K562 (cell line): ENCODE data around the gene PDE1A. TPM values are rescaled to one million over a fixed set of nuclear protein-coding genes. Genes with fewer than 3 reads are reported as not detected.

Experiments
- ATAC-seq: fragments of 200-7000 bp; cut with Tn5 transposase; 3 replicates; pipeline ENCODE4 v1.9.1; 2020; ENCODE audit warnings: moderate library complexity
- BruUV-seq: library from RNA; stranded (reverse); fragments of 400-500 nt; replicated peaks from 2 replicates; lab custom pipeline; 2021; lab: Mats Ljungman, UMichigan
- CTCF ChIA-PET: fragments of 300-600 bp; formaldehyde crosslinking; extraction: SDS; loops from one replicate; lab custom pipeline; 2021; ENCODE audit warnings: low intra/inter-chr PET ratio; lab: Yijun Ruan, JAX
- POLR2A ChIA-PET: fragments of 300-600, 350-650 bp; sonication (Branson Sonifier 250); formaldehyde crosslinking; extraction: SDS; loops from one replicate; lab custom pipeline; 2021; ENCODE audit warnings: antibody characterized with exemption, inconsistent platforms; lab: Yijun Ruan, JAX
- DNase-seq, 4 experiments: peaks; one replicate each; pipeline versions ENCODE4 v3.0.0 to v3.0.0-alpha.2; 2011 to 2018; ENCODE audit warnings: low spot score in 3 of 4, mixed read lengths in 3 of 4; ENCODE audit errors: extremely low read depth in 1 of 4
- FAIRE-seq: peaks from 2 replicates; lab custom pipeline; 2011; peaks lifted over from hg19 to GRCh38; lab: Jason Lieb, UNC
- H2AFZ ChIP-seq: 2 replicates; pipeline ENCODE4 v1.6.0; 2011; ENCODE audit warnings: low read depth, low read length, control low read depth, inconsistent platforms
- H3K27ac ChIP-seq: fragments of 200-600 bp; 3 replicates; pipeline ENCODE4 v1.8.0; 2011; ENCODE audit warnings: low read depth, mild to moderate bottlenecking, control low read depth, inconsistent platforms, low read length, moderate library complexity, mixed read lengths; ENCODE audit errors: extremely low read depth
- H3K27me3 ChIP-seq, 2 experiments: fragments of 300-600 bp in 1 of 2; 2 replicates in 1 of 2; 3 replicates in 1 of 2; pipeline versions ENCODE4 v1.6.0 to v1.8.0; 2011; ENCODE audit warnings: inconsistent platforms in 2 of 2, low read length in 2 of 2, mild to moderate bottlenecking in 1 of 2, mixed read lengths in 1 of 2, moderate library complexity in 1 of 2; ENCODE audit not compliant: control insufficient read depth in 2 of 2, insufficient read depth in 2 of 2
- H3K36me3 ChIP-seq: fragments of 300-600 bp; 3 replicates; pipeline ENCODE4 v1.8.0; 2011; ENCODE audit warnings: mild to moderate bottlenecking, low read length, inconsistent platforms; ENCODE audit not compliant: control insufficient read depth, insufficient read depth
- H3K4me1 ChIP-seq, 2 experiments: fragments of 200-600 bp in 1 of 2; replicated peaks in 1 of 2; 2 replicates in 1 of 2; 3 replicates in 1 of 2; pipeline versions ENCODE4 v1.5.1 to v1.8.0; 2011; ENCODE audit warnings: inconsistent platforms in 2 of 2, low read length in 2 of 2, mild to moderate bottlenecking in 1 of 2, mixed read lengths in 1 of 2, moderate library complexity in 1 of 2; ENCODE audit not compliant: control insufficient read depth in 2 of 2, insufficient read depth in 2 of 2
- H3K4me2 ChIP-seq: 2 replicates; pipeline ENCODE4 v1.6.1; 2011; ENCODE audit warnings: low read length, control low read depth, inconsistent platforms, mixed read lengths; ENCODE audit not compliant: insufficient read depth
- H3K4me3 ChIP-seq: fragments of 200-600 bp; sonication (generic), shearing (Covaris generic); 2 replicates; pipeline ENCODE4 v1.5.1; 2016; ENCODE audit warnings: control low read depth, inconsistent platforms
- H3K79me2 ChIP-seq: fragments of 200-600 bp; 3 replicates; pipeline ENCODE4 v1.8.0; 2011; ENCODE audit warnings: low read length, inconsistent platforms; ENCODE audit not compliant: control insufficient read depth, insufficient read depth
- H3K9ac ChIP-seq, 2 experiments: 2 replicates each; pipeline versions ENCODE4 v1.6.0 to v1.6.1; 2011; ENCODE audit warnings: low read depth in 2 of 2, low read length in 2 of 2, control low read depth in 1 of 2, inconsistent platforms in 1 of 2, mild to moderate bottlenecking in 1 of 2, mixed read lengths in 1 of 2; ENCODE audit not compliant: insufficient read depth in 1 of 2
- H3K9me1 ChIP-seq: one replicate; pipeline ENCODE4 v1.6.0; 2011; ENCODE audit warnings: inconsistent platforms, mild to moderate bottlenecking, low read length, moderate library complexity; ENCODE audit not compliant: control insufficient read depth, insufficient read depth
- H3K9me3 ChIP-seq: replicated peaks from 2 replicates; pipeline ENCODE4 v1.5.1; 2011; ENCODE audit warnings: low read depth, low read length, inconsistent platforms; ENCODE audit not compliant: control insufficient read depth, insufficient read depth
- H4K20me1 ChIP-seq: replicated peaks from 2 replicates; pipeline ENCODE4 v1.6.1; 2011; ENCODE audit warnings: low read length, inconsistent platforms, mixed read lengths; ENCODE audit not compliant: control insufficient read depth, insufficient read depth
- EP300 ChIP-seq: IDR thresholded peaks from 2 replicates; pipeline ENCODE4 v1.6.1; 2012; ENCODE audit warnings: low read length, improper control_type of control experiment
- JUNB ChIP-seq: fragments of 450-650 bp; formaldehyde crosslinking; conservative IDR thresholded peaks from 2 replicates; pipeline ENCODE4 v1.4.0; 2020; ENCODE audit warnings: mild to moderate bottlenecking
- YY1 ChIP-seq, 3 experiments: IDR thresholded peaks; 2 replicates each; pipeline ENCODE4 v1.6.1; 2011; ENCODE audit warnings: low read length in 2 of 3, mild to moderate bottlenecking in 2 of 3, moderate library complexity in 2 of 3, borderline replicate concordance in 1 of 3, control low read depth in 1 of 3, low read depth in 1 of 3; ENCODE audit not compliant: insufficient read depth in 3 of 3, insufficient replicate concordance in 2 of 3, control insufficient read depth in 1 of 3, insufficient read length in 1 of 3; ENCODE audit errors: extremely low read depth in 1 of 3
- ZKSCAN1 ChIP-seq: fragments of 150-350 bp; IDR thresholded peaks from 2 replicates; pipeline ENCODE4 v1.6.1; 2016; ENCODE audit warnings: low read depth, low read length
- ZNF263 ChIP-seq: sonication (generic); formaldehyde crosslinking; IDR thresholded peaks from 2 replicates; pipeline ENCODE4 v1.8.0; 2022; ENCODE audit warnings: mild to moderate bottlenecking, missing genetic modification reagents, borderline replicate concordance
- ZNF764 ChIP-seq: fragments of 250-450 bp; sonication (Bioruptor Pico); IDR thresholded peaks from 2 replicates; pipeline ENCODE4 v1.4.0; 2020; ENCODE audit warnings: low read depth, mild to moderate bottlenecking, moderate library complexity
- WGBS: fragments of 100-300 bp; shearing (Covaris generic); methylation state at CpG from one replicate; pipeline ENCODE4 v1.1.6; 2016; ENCODE audit warnings: low coverage, mixed read lengths; ENCODE audit not compliant: insufficient coverage; ENCODE audit errors: missing lambda C conversion rate; 5-methylcytosine and 5-hydroxymethylcytosine counted together
- in situ Hi-C: fragments of 300-500 bp; cut with MboI; formaldehyde crosslinking; loops from 4 replicates; pipeline ENCODE4 v1.15.0; 2018; ENCODE audit warnings: inconsistent platforms, mixed read lengths
- intact Hi-C: fragments of 100-400 bp; cut with micrococcal nuclease; formaldehyde crosslinking; loops from 2 replicates; pipeline ENCODE4 v1.14.2; 2022
- polyA plus RNA-seq, 8 experiments: library from polyadenylated mRNA; depleted of rRNA in 4 of 8; stranded (reverse) in 5 of 8; unstranded in 3 of 8; fragments of >200 nt; fragmentation: Nextera tagmentation in 2 of 8; fragmentation: Illumina TruSeq in 1 of 8; extraction: Ambion mirVana in 2 of 8; extraction: Trizol in 1 of 8; gene quantifications; 2 replicates each; pipeline versions ENCODE4 v1.2.1 to v1.2.3, GENCODE V29; 2011 to 2014; ENCODE audit warnings: inconsistent platforms in 1 of 8, missing spikeins in 1 of 8
- total RNA-seq, 7 experiments: library from RNA; depleted of rRNA in 6 of 7; stranded (reverse); fragments of >200 nt in 6 of 7; fragmentation: Illumina TruSeq in 2 of 7; extraction: Trizol in 2 of 7; gene quantifications; 2 replicates each; pipeline versions ENCODE4 v1.2.1 to v1.2.3, GENCODE V29; 2011 to 2021; ENCODE audit warnings: low replicate concordance in 1 of 7
- TF ChIP-seq, protein P1 (sequence below): fragments of 450-650 bp; formaldehyde crosslinking; IDR thresholded peaks from 2 replicates; pipeline ENCODE4 v1.4.0; 2022; ENCODE audit warnings: missing genetic modification characterization
- TF ChIP-seq, protein P2 (sequence below): sonication (generic); formaldehyde crosslinking; IDR thresholded peaks from 2 replicates; pipeline ENCODE4 v1.8.1; 2023; ENCODE audit warnings: mild to moderate bottlenecking, missing genetic modification reagents
- TF ChIP-seq, protein P3 (sequence below): fragments of 200-800 bp; sonication (Bioruptor generic); IDR thresholded peaks from 2 replicates; pipeline ENCODE4 v1.6.1; 2017; ENCODE audit warnings: missing genetic modification characterization, missing compliant biosample characterization

The PDE1A gene
- total and polyA plus RNA-seq, 9 of the 15 experiments (the other 6 are each of a cell fraction or from before 2014, with no cell fraction given), result 0.14 to 0.91 (median 0.32) TPM

DNA sequence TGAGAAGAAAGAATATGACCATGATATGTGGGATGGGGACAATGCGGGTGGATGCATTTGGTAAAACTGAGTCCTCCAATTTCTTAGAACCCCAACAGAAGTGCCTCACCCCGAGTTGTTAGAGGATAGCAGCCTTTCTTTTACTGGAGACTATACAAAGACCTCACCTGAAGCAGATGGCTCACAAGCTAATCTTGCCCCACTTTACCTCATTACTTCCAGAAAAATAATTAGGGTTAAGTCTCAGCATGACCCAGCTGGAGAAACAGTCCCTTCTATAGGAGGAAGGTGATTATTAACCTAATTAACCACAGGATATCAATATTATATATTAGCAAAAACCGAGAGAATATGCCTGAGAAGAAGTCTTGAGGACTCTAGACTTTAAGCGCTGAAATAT, 128.4 kb downstream of the PDE1A start:
- no peaks in the 10 kb centered on the region for H3K4me1 ChIP-seq
- in situ Hi-C loops, result no loop called here
- DNase-seq, result no peak
- H3K9me1 ChIP-seq, result no peaks in the 10 kb centered on the region
- no peak for TF ChIP-seq YY1 (IDR thresholded peaks at IDR 0.05; ENCODE audit: borderline replicate concordance in 1 of 3, control insufficient read depth in 1 of 3, extremely low read depth in 1 of 3, insufficient read depth in 3 of 3, insufficient read length in 1 of 3, insufficient replicate concordance in 2 of 3, low read depth in 1 of 3, low read length in 2 of 3)
- TF ChIP-seq, protein P1, sequence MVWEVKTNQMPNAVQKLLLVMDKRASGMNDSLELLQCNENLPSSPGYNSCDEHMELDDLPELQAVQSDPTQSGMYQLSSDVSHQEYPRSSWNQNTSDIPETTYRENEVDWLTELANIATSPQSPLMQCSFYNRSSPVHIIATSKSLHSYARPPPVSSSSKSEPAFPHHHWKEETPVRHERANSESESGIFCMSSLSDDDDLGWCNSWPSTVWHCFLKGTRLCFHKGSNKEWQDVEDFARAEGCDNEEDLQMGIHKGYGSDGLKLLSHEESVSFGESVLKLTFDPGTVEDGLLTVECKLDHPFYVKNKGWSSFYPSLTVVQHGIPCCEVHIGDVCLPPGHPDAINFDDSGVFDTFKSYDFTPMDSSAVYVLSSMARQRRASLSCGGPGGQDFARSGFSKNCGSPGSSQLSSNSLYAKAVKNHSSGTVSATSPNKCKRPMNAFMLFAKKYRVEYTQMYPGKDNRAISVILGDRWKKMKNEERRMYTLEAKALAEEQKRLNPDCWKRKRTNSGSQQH (CRISPR knock-in tag), result no peak
- H3K9me3 ChIP-seq, result no peaks in the 10 kb centered on the region; the same call in none of the 2 replicates
- H3K27ac ChIP-seq, result no peak overlapping the region
- H3K36me3 ChIP-seq, result no peaks in the 10 kb centered on the region
- ATAC-seq, result no peak
- H3K4me2 ChIP-seq, result no peak overlapping the region
- no peak overlapping the region for H3K4me3 ChIP-seq
- H3K27me3 ChIP-seq, result no peaks in the 10 kb centered on the region
- FAIRE-seq, result no peak
- BruUV-seq, result no TSS peak
- 7% methylated on average over 4 of the region's 4 CpGs for WGBS
- CTCF ChIA-PET, result no interaction called here
- H4K20me1 ChIP-seq, result no peaks in the 10 kb centered on the region
- H3K9ac ChIP-seq, result no peak overlapping the region
- POLR2A ChIA-PET, result no interaction called here
- no peak overlapping the region for H2AFZ ChIP-seq
- intact Hi-C loops, result no loop called here
- no peaks in the 10 kb centered on the region for H3K79me2 ChIP-seq

DNA sequence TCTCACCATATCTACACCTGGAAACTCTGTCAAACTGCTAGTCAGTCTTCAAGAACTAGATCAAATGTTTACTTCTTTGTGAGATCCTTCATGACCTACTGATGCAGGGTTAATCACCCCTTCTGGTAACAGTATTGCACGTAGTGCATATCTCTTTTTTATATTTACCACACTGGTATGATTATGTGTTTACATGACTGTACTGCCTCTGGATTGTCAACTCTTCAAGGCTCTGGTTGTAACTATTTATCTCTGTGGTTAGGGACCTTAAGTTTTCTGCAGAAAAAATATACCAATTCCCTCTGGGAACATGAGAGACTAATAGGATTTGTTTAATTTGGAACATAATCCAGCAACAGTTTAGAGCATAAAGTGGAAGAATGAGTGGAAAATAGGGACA, 135.5 kb downstream of the PDE1A start:
- Histone ChIP-seq H3K4me2 (no peak overlapping the region), H3K9ac (no peak overlapping the region), H3K36me3 (no peaks in the 10 kb centered on the region), H3K4me1 (no peaks in the 10 kb centered on the region), H4K20me1 (no peaks in the 10 kb centered on the region), H3K27me3 (no peaks in the 10 kb centered on the region), H3K79me2 (no peaks in the 10 kb centered on the region), H2AFZ (no peak overlapping the region), H3K9me1 (no peaks in the 10 kb centered on the region), H3K4me3 (no peak overlapping the region), H3K27ac (no peak overlapping the region), H3K9me3 (no peaks in the 10 kb centered on the region; the same call in 1 of the 2 replicates)
- POLR2A ChIA-PET, result no interaction called here
- CTCF ChIA-PET, result no interaction called here
- in situ Hi-C loops, result no loop called here
- WGBS, result 0% methylated on average over 1 of the region's 1 CpG
- intact Hi-C loops, result no loop called here
- BruUV-seq, result no TSS peak
- no peak for ATAC-seq
- no peak for FAIRE-seq
- no peak for DNase-seq
- TF ChIP-seq, protein P2, sequence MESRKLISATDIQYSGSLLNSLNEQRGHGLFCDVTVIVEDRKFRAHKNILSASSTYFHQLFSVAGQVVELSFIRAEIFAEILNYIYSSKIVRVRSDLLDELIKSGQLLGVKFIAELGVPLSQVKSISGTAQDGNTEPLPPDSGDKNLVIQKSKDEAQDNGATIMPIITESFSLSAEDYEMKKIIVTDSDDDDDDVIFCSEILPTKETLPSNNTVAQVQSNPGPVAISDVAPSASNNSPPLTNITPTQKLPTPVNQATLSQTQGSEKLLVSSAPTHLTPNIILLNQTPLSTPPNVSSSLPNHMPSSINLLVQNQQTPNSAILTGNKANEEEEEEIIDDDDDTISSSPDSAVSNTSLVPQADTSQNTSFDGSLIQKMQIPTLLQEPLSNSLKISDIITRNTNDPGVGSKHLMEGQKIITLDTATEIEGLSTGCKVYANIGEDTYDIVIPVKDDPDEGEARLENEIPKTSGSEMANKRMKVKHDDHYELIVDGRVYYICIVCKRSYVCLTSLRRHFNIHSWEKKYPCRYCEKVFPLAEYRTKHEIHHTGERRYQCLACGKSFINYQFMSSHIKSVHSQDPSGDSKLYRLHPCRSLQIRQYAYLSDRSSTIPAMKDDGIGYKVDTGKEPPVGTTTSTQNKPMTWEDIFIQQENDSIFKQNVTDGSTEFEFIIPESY (CRISPR knock-in tag), result no peak
- no peak for TF ChIP-seq JUNB
- no peak for TF ChIP-seq ZNF764 (CRISPR knock-in tag)
- TF ChIP-seq, protein P3, sequence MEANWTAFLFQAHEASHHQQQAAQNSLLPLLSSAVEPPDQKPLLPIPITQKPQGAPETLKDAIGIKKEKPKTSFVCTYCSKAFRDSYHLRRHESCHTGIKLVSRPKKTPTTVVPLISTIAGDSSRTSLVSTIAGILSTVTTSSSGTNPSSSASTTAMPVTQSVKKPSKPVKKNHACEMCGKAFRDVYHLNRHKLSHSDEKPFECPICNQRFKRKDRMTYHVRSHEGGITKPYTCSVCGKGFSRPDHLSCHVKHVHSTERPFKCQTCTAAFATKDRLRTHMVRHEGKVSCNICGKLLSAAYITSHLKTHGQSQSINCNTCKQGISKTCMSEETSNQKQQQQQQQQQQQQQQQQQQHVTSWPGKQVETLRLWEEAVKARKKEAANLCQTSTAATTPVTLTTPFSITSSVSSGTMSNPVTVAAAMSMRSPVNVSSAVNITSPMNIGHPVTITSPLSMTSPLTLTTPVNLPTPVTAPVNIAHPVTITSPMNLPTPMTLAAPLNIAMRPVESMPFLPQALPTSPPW (CRISPR knock-in tag), result no peak
- no peak for TF ChIP-seq ZKSCAN1
- TF ChIP-seq ZNF263 (CRISPR knock-in tag), result no peak
- TF ChIP-seq EP300, result no peak
